Astrocyte (in vitro differentiated cells and primary cell): ENCODE measurements around the gene PLIN4. TPM values are rescaled to one million over a fixed set of nuclear protein-coding genes. Genes with fewer than 3 reads are reported as not detected.

Source experiments
- DNase-seq: peaks from one replicate; pipeline ENCODE4 v3.0.0-alpha.2; 2010; ENCODE audit warnings: low read depth
- FAIRE-seq: peaks from 2 replicates; lab custom pipeline; 2011; peaks lifted over from hg19 to GRCh38; lab: Jason Lieb, UNC
- H2AFZ ChIP-seq: 2 replicates; pipeline ENCODE4 v1.6.0; 2012; ENCODE audit warnings: low read depth, low read length, inconsistent platforms
- H3K27ac ChIP-seq: 2 replicates; pipeline ENCODE4 v1.5.1; 2011; ENCODE audit warnings: low read depth, low read length, inconsistent platforms
- H3K27me3 ChIP-seq: 2 replicates; pipeline ENCODE4 v1.6.0; 2011; ENCODE audit warnings: low read length, inconsistent platforms; ENCODE audit not compliant: insufficient read depth
- H3K36me3 ChIP-seq: 2 replicates; pipeline ENCODE4 v1.5.1; 2011; ENCODE audit warnings: low read length, inconsistent platforms; ENCODE audit not compliant: insufficient read depth
- H3K4me1 ChIP-seq: 2 replicates; pipeline ENCODE4 v1.5.1; 2011; ENCODE audit warnings: low read length, inconsistent platforms; ENCODE audit not compliant: insufficient read depth
- H3K4me2 ChIP-seq: 2 replicates; pipeline ENCODE4 v1.6.0; 2012; ENCODE audit warnings: low read length, inconsistent platforms
- H3K4me3 ChIP-seq: 2 replicates; pipeline ENCODE4 v1.5.1; 2011; ENCODE audit warnings: low read depth, mild to moderate bottlenecking, low read length, inconsistent platforms; ENCODE audit not compliant: insufficient read depth
- H3K79me2 ChIP-seq: 2 replicates; pipeline ENCODE4 v1.6.0; 2012; ENCODE audit warnings: mild to moderate bottlenecking, low read length, inconsistent platforms; ENCODE audit not compliant: insufficient read depth
- H3K9ac ChIP-seq: 2 replicates; pipeline ENCODE4 v1.6.0; 2012; ENCODE audit warnings: mild to moderate bottlenecking, low read length, inconsistent platforms
- H3K9me3 ChIP-seq: 2 replicates; pipeline ENCODE4 v1.5.1; 2012; ENCODE audit warnings: low read depth, mild to moderate bottlenecking, low read length, inconsistent platforms; ENCODE audit not compliant: insufficient read depth
- H4K20me1 ChIP-seq: 2 replicates; pipeline ENCODE4 v1.6.0; 2012; ENCODE audit warnings: low read length, inconsistent platforms; ENCODE audit not compliant: insufficient read depth
- H3K27ac Mint-ChIP-seq: one replicate; pipeline ENCODE4 v1.8.0; 2021; ENCODE audit warnings: mild to moderate bottlenecking, mixed read lengths; ENCODE audit not compliant: unreplicated experiment
- H3K27me3 Mint-ChIP-seq: one replicate; pipeline ENCODE4 v1.8.0; 2021; ENCODE audit warnings: low read depth, mixed read lengths; ENCODE audit not compliant: unreplicated experiment
- H3K36me3 Mint-ChIP-seq: one replicate; pipeline ENCODE4 v1.8.0; 2021; ENCODE audit warnings: low read depth, mixed read lengths; ENCODE audit not compliant: unreplicated experiment
- H3K4me1 Mint-ChIP-seq: one replicate; pipeline ENCODE4 v1.8.0; 2021; ENCODE audit warnings: low read depth, mixed read lengths; ENCODE audit not compliant: unreplicated experiment
- H3K4me3 Mint-ChIP-seq: one replicate; pipeline ENCODE4 v1.8.0; 2021; ENCODE audit warnings: mild to moderate bottlenecking, moderate library complexity, mixed read lengths; ENCODE audit not compliant: unreplicated experiment
- H3K9me3 Mint-ChIP-seq: one replicate; pipeline ENCODE4 v1.8.0; 2021; ENCODE audit warnings: mild to moderate bottlenecking, mixed read lengths; ENCODE audit not compliant: unreplicated experiment
- CTCF ChIP-seq: IDR thresholded peaks from 2 replicates; pipeline ENCODE4 v1.5.1; 2011; ENCODE audit warnings: low read depth, mild to moderate bottlenecking, inconsistent platforms, low read length, moderate library complexity; ENCODE audit not compliant: insufficient read depth
- EZH2 ChIP-seq: IDR thresholded peaks from 2 replicates; pipeline ENCODE4 v1.6.1; 2012; ENCODE audit warnings: mild to moderate bottlenecking, low read length, inconsistent platforms; ENCODE audit not compliant: insufficient read depth
- total RNA-seq: library from RNA; stranded (reverse); gene quantifications from 2 replicates; pipeline ENCODE4 v1.2.1, GENCODE V29; 2021

PLIN4 gene
- total RNA-seq, 1 donor from 2014 or later = 0.05 TPM

GRCh38 chr19:4557144-4557970 is 39.1 kb upstream of the PLIN4 start:
- no peak for FAIRE-seq
- no peak for DNase-seq
- Histone ChIP-seq H3K27ac (no peak overlapping the region), H4K20me1 (no peaks in the 10 kb centered on the region), H2AFZ (no peak overlapping the region), H3K79me2 (no peaks in the 10 kb centered on the region), H3K4me2 (no peak overlapping the region), H3K4me1 (peaks cover 2% of the 10 kb centered on the region), H3K9ac (no peak overlapping the region), H3K27me3 (no peaks in the 10 kb centered on the region), H3K4me3 (no peak overlapping the region), H3K9me3 (no peaks in the 10 kb centered on the region), H3K36me3 (no peaks in the 10 kb centered on the region)
- no peak overlapping the region for H3K4me3 Mint-ChIP-seq
- H3K27me3 Mint-ChIP-seq = no peaks in the 10 kb centered on the region
- H3K27ac Mint-ChIP-seq = no peak overlapping the region
- TF ChIP-seq CTCF (no peak), EZH2 (no peak)
- H3K9me3 Mint-ChIP-seq = peaks cover 3% of the 10 kb centered on the region
- H3K4me1 Mint-ChIP-seq = no peaks in the 10 kb centered on the region
- H3K36me3 Mint-ChIP-seq = peaks cover 13% of the 10 kb centered on the region

GRCh38 chr19:4556597-4557127 is 38.4 kb upstream of the PLIN4 start:
- DNase-seq (no peak), FAIRE-seq (no peak)
- Histone ChIP-seq H3K4me1 (peaks cover 2% of the 10 kb centered on the region), H2AFZ (no peak overlapping the region), H3K36me3 (no peaks in the 10 kb centered on the region), H4K20me1 (no peaks in the 10 kb centered on the region), H3K27ac (no peak overlapping the region), H3K79me2 (no peaks in the 10 kb centered on the region), H3K4me3 (no peak overlapping the region), H3K9ac (no peak overlapping the region), H3K9me3 (no peaks in the 10 kb centered on the region), H3K4me2 (no peak overlapping the region), H3K27me3 (no peaks in the 10 kb centered on the region)
- Mint-ChIP-seq H3K4me3 (no peak overlapping the region), H3K36me3 (peaks cover 19% of the 10 kb centered on the region), H3K9me3 (peaks cover 5% of the 10 kb centered on the region), H3K4me1 (no peaks in the 10 kb centered on the region), H3K27me3 (no peaks in the 10 kb centered on the region), H3K27ac (no peak overlapping the region)
- TF ChIP-seq EZH2 = no peak
- TF ChIP-seq CTCF = no peak
